T-helper 2 cell treated with Interferon-gamma antibody and Interleukin-4, amounts not matched to agents 100 ng/mL and 5 ng/mL, for 36 hours (primary cell): ENCODE measurements around the gene LIN28B. TPM values are rescaled to one million over a fixed set of nuclear protein-coding genes. Genes with fewer than 3 reads are reported as not detected.

Experiments used
- intact Hi-C: fragments of 100-400 bp; cut with micrococcal nuclease; formaldehyde crosslinking; loops from one replicate; pipeline ENCODE4 v1.15.1; 2023
- total RNA-seq: library from RNA; stranded (reverse); gene quantifications from 2 replicates; pipeline ENCODE4 v1.2.3, GENCODE V29; 2022

Gene LIN28B
- total RNA-seq, 1 donor from 2014 or later, result not detected

DNA sequence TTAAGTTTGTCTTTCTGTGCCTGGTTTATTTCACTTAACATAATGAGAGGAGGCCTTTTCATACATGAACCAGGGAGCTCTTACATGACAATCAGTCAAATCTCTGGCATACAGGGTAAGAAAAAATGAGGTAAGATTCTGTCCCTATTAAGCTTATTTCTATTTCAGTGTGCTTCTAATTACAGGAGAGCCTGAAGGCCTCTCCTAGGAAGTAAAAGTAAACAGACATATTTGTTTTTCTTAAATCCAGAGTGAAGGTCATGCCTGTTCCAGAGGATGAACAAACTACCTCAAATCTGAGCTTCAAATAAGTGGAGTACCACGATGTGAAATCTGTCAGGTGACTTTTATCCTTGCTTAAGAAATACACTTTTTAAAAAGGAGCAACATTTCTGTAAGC is 150.3 kb downstream of the LIN28B start:
- intact Hi-C loops, result no loop called here

DNA sequence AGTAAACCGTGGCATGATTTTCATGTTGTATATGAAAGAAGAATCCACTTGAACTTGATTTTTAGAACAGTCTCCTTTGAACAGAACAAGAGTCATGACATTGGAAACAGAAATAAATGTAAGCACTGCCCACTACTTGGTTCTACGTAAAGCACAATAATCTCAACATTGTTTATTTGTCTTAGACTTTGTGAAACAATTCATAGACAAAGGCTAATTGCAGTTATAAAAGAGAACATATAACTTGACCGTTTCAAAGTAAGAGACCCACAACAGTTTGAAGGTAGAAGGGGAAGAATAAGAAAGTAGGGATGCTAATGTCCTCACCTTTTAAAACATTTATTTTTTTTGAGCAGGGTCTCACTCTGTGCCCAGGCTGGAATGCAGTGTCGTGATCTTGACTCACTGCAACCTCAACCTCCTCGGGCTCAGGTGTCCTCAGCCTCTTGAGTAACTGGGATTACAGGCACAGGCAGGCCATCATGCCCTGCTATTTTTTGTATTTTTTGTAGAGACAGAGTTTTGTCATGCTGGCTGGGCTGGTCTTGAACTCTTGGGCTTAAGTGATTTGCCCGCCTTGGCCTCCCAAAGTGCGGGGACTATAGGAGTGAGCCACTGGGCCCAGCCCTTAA is 151.8 kb downstream of the LIN28B start:
- intact Hi-C loops, result no loop called here

DNA sequence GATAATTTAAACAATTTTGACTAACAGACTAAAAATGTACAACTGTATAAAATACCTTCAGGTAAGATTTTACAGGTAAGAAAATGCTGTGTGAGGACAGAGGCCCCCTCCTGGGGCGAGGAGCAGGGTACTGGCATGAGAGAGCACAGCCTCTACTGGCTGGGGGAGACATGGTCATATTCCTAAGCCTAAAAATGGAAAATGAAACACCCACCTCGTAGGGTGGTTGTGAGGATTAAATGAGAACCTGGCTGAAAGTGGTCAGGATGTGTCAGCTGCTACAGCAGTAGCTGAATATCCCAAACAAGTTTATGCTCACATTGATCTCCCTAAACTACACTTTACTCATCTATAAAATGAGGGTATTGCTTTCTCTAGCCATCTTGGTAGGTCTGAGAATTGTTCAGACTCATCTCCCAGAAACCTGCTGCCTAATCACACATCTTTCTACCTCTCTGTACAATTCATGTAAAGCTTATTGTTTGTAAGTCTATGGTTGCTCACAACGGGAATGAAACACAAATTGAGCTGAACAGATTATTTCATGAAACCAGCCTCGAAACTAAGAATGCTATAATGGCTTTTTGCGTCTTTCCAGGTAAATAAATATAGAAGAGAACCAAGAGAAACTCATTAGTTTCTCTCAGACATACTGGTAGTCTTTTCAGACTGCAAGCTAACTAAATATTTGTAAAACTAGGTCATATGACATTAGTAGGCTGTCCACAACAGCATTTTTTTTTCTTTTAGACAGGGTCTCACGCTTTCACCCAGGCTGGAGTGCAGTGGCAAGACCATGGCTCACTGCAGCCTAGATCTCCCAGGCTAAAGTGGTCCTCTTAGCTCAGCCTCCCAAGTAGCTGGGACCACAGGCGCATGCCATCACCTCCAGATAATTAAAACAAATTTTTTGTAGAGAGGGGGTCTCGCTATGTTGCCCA is 153.3 kb downstream of the LIN28B start:
- intact Hi-C loops, result no loop called here

DNA sequence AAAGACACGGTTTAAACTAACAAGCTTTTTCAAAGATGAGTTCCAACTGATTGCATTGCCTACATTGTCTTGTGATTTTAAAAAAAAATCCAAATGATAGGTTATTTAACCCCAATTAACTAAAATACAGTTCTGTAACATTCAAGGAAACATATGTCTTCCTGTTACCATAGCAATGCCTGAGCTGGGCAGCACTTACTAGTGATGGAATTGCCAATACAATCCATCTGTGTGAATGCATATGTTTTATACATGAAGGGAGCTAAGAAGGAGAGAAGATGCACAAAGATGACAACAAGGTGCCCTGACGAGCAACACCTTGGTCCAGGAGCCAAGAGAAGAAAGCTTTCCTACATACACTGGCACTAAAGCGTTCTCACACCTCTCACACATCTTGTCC is 154.2 kb downstream of the LIN28B start:
- intact Hi-C loops, result no loop called here

DNA sequence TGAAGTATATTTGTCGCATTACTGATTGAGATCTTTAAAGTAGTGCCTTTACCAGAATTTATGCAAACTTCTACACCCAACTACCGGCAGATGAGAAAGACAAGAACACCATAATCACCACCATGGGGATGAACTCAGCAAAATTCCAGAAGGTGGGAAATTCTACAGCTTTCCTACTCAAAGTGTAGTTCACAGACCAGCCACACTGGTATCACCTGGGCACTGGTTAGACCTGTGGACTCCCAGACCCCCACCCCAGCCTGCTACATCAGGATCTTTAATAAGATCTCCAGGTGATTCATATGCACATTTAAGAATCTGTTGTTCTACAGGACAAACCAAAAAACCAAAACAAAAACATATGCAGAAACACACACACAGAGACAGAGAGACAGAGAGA is 155.0 kb downstream of the LIN28B start:
- intact Hi-C loops, result no loop called here

- intact Hi-C loops, result no loop called here
Measured at GRCh38 chr6:105112577-105112976, 155.7 kb downstream of the LIN28B start.

GRCh38 chr6:105113422-105113821 is 156.5 kb downstream of the LIN28B start:
- intact Hi-C loops, result no loop called here

DNA sequence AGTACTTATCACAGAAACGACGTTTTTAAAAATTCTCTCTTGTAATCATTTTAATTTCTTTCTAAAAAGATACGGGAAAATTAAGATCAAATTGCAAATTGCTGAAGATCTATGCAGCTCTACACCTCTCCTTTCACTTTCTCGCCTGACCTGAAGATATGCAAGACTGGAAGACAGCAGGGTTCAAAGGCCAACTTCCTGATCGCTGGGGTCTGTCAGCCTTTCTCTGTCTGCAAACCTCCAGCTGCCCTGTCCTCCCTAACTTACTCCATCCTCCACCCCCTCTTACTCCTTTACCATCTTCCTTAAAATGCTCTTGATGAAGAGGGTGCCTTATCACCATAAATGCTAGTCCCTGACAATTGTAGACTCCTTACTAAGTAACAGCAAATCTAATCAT is 159.2 kb downstream of the LIN28B start:
- intact Hi-C loops, result no loop called here

- intact Hi-C loops, result no loop called here
Measured at GRCh38 chr6:105120570-105120969, 163.7 kb downstream of the LIN28B start.

GRCh38 chr6:105121981-105122380 is 165.1 kb downstream of the LIN28B start:
- intact Hi-C loops, result no loop called here

DNA sequence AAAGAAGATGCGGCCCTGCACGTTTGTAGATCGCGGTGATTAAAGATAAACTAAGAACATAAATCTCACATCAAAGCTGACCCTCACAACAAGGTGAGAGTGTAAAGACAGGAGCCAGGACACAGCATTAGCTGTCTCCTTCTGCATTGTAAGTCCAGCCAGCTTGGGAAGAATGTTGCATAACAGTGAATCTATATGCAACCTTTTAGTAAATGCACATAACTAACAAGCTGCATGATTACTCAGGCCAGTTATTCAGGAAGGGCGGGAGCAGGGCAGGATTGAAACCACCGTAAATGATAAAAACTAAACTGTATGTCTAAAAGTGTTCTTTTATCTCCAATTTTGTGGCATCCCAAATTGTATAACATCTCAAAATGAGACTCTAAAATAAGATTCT is 165.8 kb downstream of the LIN28B start:
- intact Hi-C loops, result no loop called here

Other genes with a start within 250 kb of the LIN28B start
- gene HACE1, start 97.2 kb upstream of the LIN28B start, total RNA-seq, result 13.1 and 15.5 TPM in 2 replicates
- gene POPDC3, start 222.9 kb downstream of the LIN28B start, total RNA-seq, result not detected in 2 replicates